KMS-11 (cell line): Measurements from ENCODE around the gene MYL9.

Experiments used
- H2AFZ ChIP-seq: fragments of 200-600 bp; sonication (generic); 2 replicates; pipeline ENCODE4 v1.6.1; 2016; ENCODE audit warnings: antibody characterized with exemption, mixed run types, low read depth
- H3K27ac ChIP-seq: fragments of 200-600 bp; sonication (generic); 2 replicates; pipeline ENCODE4 v1.6.1; 2016; ENCODE audit warnings: mild to moderate bottlenecking, mixed run types
- H3K27me3 ChIP-seq: fragments of 200-600 bp; sonication (generic); 2 replicates; pipeline ENCODE4 v1.6.1; 2017; ENCODE audit warnings: mild to moderate bottlenecking, low read depth, mixed run types, moderate library complexity; ENCODE audit not compliant: insufficient read depth
- H3K36me3 ChIP-seq: fragments of 200-600 bp; sonication (generic); 2 replicates; pipeline ENCODE4 v1.6.1; 2017; ENCODE audit warnings: mild to moderate bottlenecking, mixed run types; ENCODE audit not compliant: insufficient read depth
- H3K4me1 ChIP-seq: fragments of 200-600 bp; sonication (generic); 2 replicates; pipeline ENCODE4 v1.6.1; 2016; ENCODE audit warnings: mild to moderate bottlenecking, low read depth, mixed run types; ENCODE audit not compliant: poor library complexity, severe bottlenecking
- H3K4me2 ChIP-seq: fragments of 200-600 bp; sonication (generic); 2 replicates; pipeline ENCODE4 v1.7.0; 2016; ENCODE audit warnings: mild to moderate bottlenecking, mixed run types
- H3K4me3 ChIP-seq: fragments of 200-600 bp; sonication (generic); IDR thresholded peaks from 2 replicates; pipeline ENCODE4 v1.6.1; 2017; ENCODE audit warnings: low read depth, low read length, mixed read lengths; ENCODE audit not compliant: insufficient read depth
- H3K79me2 ChIP-seq: fragments of 200-600 bp; sonication (generic); 2 replicates; pipeline ENCODE4 v1.6.1; 2016; ENCODE audit warnings: low read depth, mixed run types; ENCODE audit not compliant: insufficient read depth
- H3K9ac ChIP-seq: fragments of 200-600 bp; sonication (generic); 2 replicates; pipeline ENCODE4 v1.6.1; 2016; ENCODE audit warnings: mild to moderate bottlenecking, mixed run types
- H4K20me1 ChIP-seq: fragments of 200-600 bp; sonication (generic); 2 replicates; pipeline ENCODE4 v1.6.1; 2016; ENCODE audit warnings: mild to moderate bottlenecking, mixed run types; ENCODE audit not compliant: insufficient read depth
- TF ChIP-seq, protein P1 (sequence below): fragments of 200-600 bp; sonication (generic); conservative IDR thresholded peaks from 2 replicates; pipeline ENCODE4 v1.6.1; 2017; ENCODE audit warnings: low read depth, mild to moderate bottlenecking, antibody characterized with exemption, low read length, moderate library complexity, mixed read lengths

Gene MYL9

DNA sequence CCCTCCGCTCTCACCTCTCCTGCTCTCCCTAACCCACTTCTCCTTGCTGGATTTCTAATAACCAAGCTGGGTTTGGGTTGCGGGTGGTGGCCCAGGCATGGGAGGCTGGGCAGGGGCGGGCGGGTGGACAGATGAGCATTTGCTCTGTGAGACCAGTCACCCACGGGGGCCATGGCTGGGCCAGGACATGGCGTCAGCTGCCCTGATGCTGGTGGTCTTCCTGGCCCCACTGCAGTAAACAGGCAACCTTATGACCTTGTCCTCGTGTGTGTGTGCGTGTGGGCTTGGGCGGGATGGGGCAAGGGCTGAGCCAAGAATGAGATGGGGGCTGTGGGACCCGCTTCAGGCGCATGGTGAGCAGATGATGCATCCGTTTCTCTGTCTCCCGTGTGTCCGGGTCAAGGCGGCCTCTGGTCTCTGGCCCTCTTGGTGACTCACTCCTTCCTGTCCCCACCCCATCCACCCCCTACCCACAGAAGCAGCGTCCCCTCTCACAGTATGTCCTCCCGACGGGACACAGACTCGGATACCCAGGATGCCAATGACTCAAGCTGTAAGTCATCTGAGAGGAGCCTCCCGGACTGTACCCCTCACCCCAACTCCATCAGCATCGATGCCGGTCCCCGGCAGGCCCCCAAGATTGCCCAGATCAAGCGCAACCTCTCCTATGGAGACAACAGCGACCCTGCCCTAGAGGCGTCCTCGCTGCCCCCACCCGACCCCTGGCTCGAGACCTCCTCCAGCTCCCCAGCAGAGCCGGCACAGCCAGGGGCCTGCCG is 41.4 kb upstream of the MYL9 start:
- no peaks in the 10 kb centered on the region for H3K36me3 ChIP-seq
- H3K27me3 ChIP-seq: no peaks in the 10 kb centered on the region
- no peak overlapping the region for H3K27ac ChIP-seq

DNA sequence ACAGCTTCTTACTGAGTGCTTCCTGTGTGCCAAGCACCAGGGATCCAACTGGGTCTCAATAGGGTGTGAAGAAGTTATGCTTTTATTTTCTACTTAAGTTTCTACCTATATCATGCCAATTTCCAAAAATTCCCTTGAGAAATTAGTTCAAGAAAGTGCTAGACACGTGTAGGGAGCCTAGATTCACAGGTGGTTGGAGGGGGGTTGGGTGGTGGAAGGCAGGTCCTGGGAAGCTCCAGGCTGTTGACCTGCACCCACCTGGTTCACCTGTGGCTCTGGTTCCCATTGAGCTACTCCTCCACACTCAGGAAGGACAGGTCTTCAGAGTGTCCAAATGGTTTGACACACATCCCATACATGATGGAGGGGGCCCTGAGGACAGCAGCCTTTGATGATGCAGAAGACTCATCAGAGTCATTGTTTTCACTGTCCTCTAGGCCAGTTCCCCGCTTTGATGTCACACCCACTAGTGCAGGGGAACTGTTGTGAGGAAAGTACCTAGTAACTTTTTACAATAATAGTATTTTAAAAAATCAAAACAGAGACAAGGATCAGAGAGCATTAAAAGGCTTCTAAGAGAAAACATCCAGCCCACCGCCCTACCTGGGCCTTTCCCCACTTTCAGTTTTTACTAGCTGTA is 39.8 kb upstream of the MYL9 start:
- H3K27ac ChIP-seq: no peak overlapping the region
- H3K4me3 ChIP-seq: no peak overlapping the region
- no peaks in the 10 kb centered on the region for H3K79me2 ChIP-seq
- no peak overlapping the region for H2AFZ ChIP-seq
- no peaks in the 10 kb centered on the region for H3K36me3 ChIP-seq
- H3K4me2 ChIP-seq: no peak overlapping the region
- H3K27me3 ChIP-seq: no peaks in the 10 kb centered on the region
- H4K20me1 ChIP-seq: no peaks in the 10 kb centered on the region
- TF ChIP-seq, protein P1, sequence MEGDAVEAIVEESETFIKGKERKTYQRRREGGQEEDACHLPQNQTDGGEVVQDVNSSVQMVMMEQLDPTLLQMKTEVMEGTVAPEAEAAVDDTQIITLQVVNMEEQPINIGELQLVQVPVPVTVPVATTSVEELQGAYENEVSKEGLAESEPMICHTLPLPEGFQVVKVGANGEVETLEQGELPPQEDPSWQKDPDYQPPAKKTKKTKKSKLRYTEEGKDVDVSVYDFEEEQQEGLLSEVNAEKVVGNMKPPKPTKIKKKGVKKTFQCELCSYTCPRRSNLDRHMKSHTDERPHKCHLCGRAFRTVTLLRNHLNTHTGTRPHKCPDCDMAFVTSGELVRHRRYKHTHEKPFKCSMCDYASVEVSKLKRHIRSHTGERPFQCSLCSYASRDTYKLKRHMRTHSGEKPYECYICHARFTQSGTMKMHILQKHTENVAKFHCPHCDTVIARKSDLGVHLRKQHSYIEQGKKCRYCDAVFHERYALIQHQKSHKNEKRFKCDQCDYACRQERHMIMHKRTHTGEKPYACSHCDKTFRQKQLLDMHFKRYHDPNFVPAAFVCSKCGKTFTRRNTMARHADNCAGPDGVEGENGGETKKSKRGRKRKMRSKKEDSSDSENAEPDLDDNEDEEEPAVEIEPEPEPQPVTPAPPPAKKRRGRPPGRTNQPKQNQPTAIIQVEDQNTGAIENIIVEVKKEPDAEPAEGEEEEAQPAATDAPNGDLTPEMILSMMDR: no peak
- peaks cover 3% of the 10 kb centered on the region for H3K4me1 ChIP-seq
- no peak overlapping the region for H3K9ac ChIP-seq

More for the DNA sequence above, 41.4 kb upstream of the MYL9 start:
- no peak overlapping the region for H3K4me3 ChIP-seq
- H4K20me1 ChIP-seq: no peaks in the 10 kb centered on the region
- no peak overlapping the region for H3K4me2 ChIP-seq
- 0 out of 2 replicates have a peak, but pooled peaks cover 4% of the 10 kb centered on the region for H3K79me2 ChIP-seq
- H2AFZ ChIP-seq: no peak overlapping the region
- H3K9ac ChIP-seq: no peak overlapping the region
- TF ChIP-seq, protein P1: no peak
- H3K4me1 ChIP-seq: peaks cover 6% of the 10 kb centered on the region

DNA sequence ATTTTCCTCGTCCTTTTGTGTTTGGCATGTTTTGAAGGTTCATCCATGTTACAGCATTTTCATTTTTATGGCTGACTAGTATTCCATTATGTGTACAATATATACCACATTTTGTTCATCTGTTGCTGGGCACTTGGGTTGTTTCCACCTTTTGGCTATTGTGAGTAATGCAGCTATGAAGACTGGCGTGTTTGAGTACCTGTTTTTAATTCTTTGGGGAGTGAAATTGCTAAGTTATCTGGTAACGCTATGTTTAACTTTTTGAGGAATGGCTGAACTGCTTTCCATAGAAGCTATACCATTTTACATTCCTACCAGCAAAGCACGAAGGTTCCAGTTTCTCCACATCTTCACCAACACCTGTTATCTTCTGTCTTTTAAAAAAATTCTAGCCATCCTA is 37.0 kb upstream of the MYL9 start:
- no peaks in the 10 kb centered on the region for H4K20me1 ChIP-seq
- no peaks in the 10 kb centered on the region for H3K36me3 ChIP-seq
- TF ChIP-seq, protein P1: no peak
- no peak overlapping the region for H3K4me3 ChIP-seq
- no peaks in the 10 kb centered on the region for H3K27me3 ChIP-seq
- H3K27ac ChIP-seq: no peak overlapping the region
- H3K4me1 ChIP-seq: peaks cover 6% of the 10 kb centered on the region
- H3K79me2 ChIP-seq: no peaks in the 10 kb centered on the region
- H3K4me2 ChIP-seq: no peak overlapping the region
- no peak overlapping the region for H2AFZ ChIP-seq
- no peak overlapping the region for H3K9ac ChIP-seq

DNA sequence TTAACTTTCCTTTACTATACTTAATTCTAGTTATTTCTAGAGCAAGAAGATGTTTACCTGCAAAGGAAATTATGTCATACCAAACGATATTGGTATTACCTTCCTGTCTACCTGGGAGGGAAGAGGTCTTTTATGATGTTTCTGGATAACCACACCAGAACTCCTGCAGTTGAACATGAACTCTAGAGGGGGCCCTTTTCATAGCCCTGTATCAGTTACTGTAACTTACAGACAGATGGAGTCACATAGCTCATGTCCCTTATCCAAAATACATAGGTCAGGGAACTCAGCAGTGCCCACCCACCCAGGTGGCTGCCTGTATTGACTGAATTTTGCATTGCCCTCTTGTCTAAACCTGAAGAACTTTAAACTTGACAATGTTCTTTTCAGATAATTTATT is 35.1 kb upstream of the MYL9 start:
- TF ChIP-seq, protein P1: peak; percentile 69
- H3K27ac ChIP-seq: no peak overlapping the region
- H3K36me3 ChIP-seq: no peaks in the 10 kb centered on the region
- peaks cover 6% of the 10 kb centered on the region for H3K4me1 ChIP-seq
- no peaks in the 10 kb centered on the region for H3K27me3 ChIP-seq
- no peaks in the 10 kb centered on the region for H3K79me2 ChIP-seq
- H3K4me3 ChIP-seq: no peak overlapping the region
- H3K4me2 ChIP-seq: no peak overlapping the region
- no peaks in the 10 kb centered on the region for H4K20me1 ChIP-seq
- H3K9ac ChIP-seq: no peak overlapping the region
- H2AFZ ChIP-seq: no peak overlapping the region
